Stimulated activated effector memory CD8-positive, alpha-beta T cell treated with anti-CD3 and anti-CD28 coated beads, Interleukin-12 subunit alpha, Interleukin-12 subunit beta, amount 100 ng/mL, for 72 hours (primary cell): Measurements from ENCODE around the gene FRMD4A.

Source experiments
- ATAC-seq: fragments of 150-1000 bp; cut with Tn5 transposase; 2 replicates; pipeline ENCODE4 v1.10.0; 2021
- DNase-seq, 2 donors: peaks; one replicate each; pipeline ENCODE4 v3.0.0; 2021 to 2022; ENCODE audit warnings: low spot score in 2 of 2
- H3K27ac Mint-ChIP-seq: one replicate; pipeline ENCODE4 v1.8.0; 2022; ENCODE audit warnings: mild to moderate bottlenecking, mixed read lengths
- H3K36me3 Mint-ChIP-seq: one replicate; pipeline ENCODE4 v1.8.0; 2022; ENCODE audit warnings: mild to moderate bottlenecking, mixed read lengths
- H3K4me1 Mint-ChIP-seq: one replicate; pipeline ENCODE4 v1.8.0; 2022; ENCODE audit warnings: mixed read lengths
- H3K4me3 Mint-ChIP-seq: one replicate; pipeline ENCODE4 v1.8.0; 2022; ENCODE audit warnings: mild to moderate bottlenecking, mixed read lengths
- H3K9me3 Mint-ChIP-seq: one replicate; pipeline ENCODE4 v1.8.0; 2022; ENCODE audit warnings: mixed read lengths

FRMD4A gene

GRCh38 chr10:13894412-13895093 lies 436.2 kb downstream of the FRMD4A start:
- Mint-ChIP-seq H3K4me3 (no peak overlapping the region), H3K36me3 (no peaks in the 10 kb centered on the region), H3K9me3 (no peaks in the 10 kb centered on the region), H3K27ac (no peak overlapping the region), H3K4me1 (peaks cover 8% of the 10 kb centered on the region)
- DNase-seq, result no peak
- no peak for ATAC-seq

DNA sequence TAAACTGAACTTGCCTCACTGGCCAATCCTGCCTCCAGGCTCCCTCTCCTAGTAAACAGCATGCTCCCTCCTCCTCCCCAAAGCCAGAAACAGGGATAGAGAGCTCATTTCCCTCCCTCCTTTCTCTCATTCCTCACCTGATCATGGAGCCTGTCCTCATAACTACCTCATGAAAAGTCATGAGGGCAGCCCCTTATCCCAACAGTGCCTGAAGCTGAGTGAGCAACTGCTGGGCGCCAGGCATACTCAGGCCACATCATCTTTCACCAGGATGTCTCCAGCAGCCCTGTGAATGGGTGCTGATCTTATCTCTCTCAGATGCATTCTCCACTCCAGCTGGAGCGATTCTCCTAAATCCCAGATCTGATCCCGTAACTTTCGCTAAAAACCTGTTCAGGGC lies 436.8 kb downstream of the FRMD4A start:
- H3K4me3 Mint-ChIP-seq, result no peak overlapping the region
- H3K4me1 Mint-ChIP-seq, result peaks cover 8% of the 10 kb centered on the region
- H3K36me3 Mint-ChIP-seq, result no peaks in the 10 kb centered on the region
- H3K9me3 Mint-ChIP-seq, result no peaks in the 10 kb centered on the region
- no peak overlapping the region for H3K27ac Mint-ChIP-seq
- no peak for DNase-seq
- ATAC-seq, result no peak

DNA sequence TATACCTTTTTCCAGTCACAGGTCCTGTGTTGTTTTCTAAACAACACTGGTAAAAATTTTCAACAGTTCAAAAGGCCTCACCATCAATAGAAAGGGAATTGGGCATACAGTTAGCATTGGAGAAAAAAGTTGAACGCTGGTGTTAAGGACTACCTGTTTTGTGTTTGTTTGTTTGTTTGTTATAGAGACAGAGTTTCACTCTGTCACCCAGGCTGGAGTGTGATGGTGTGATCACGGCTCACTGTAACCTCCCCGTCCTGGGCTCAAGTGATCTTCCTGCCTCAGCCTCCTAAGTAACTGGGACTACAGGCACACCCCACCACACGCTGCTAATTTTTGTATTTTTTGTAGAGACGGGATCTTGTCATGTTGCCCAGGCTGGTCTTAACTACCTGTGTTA lies 437.9 kb downstream of the FRMD4A start:
- ATAC-seq (no peak), DNase-seq (no peak)
- Mint-ChIP-seq H3K36me3 (no peaks in the 10 kb centered on the region), H3K9me3 (no peaks in the 10 kb centered on the region), H3K4me3 (no peak overlapping the region), H3K4me1 (peaks cover 8% of the 10 kb centered on the region), H3K27ac (no peak overlapping the region)

- Mint-ChIP-seq H3K4me3 (peak overlapping the region; percentile 29), H3K4me1 (peaks cover 12% of the 10 kb centered on the region), H3K27ac (no peak overlapping the region), H3K36me3 (no peaks in the 10 kb centered on the region), H3K9me3 (no peaks in the 10 kb centered on the region)
- ATAC-seq (no peak), DNase-seq (no peak)
Observed at GRCh38 chr10:13892001-13892491, 438.7 kb downstream of the FRMD4A start.

- DNase-seq, result no peak
- H3K4me3 Mint-ChIP-seq, result peak overlapping the region; percentile 29
- H3K36me3 Mint-ChIP-seq, result no peaks in the 10 kb centered on the region
- peak; percentile 23 for ATAC-seq
- no peak overlapping the region for H3K27ac Mint-ChIP-seq
- H3K4me1 Mint-ChIP-seq, result peaks cover 17% of the 10 kb centered on the region
- H3K9me3 Mint-ChIP-seq, result no peaks in the 10 kb centered on the region
Observed at GRCh38 chr10:13891128-13892000, 439.4 kb downstream of the FRMD4A start.

GRCh38 chr10:13890233-13891127 lies 440.2 kb downstream of the FRMD4A start:
- Mint-ChIP-seq H3K36me3 (no peaks in the 10 kb centered on the region), H3K4me1 (peaks cover 17% of the 10 kb centered on the region), H3K9me3 (no peaks in the 10 kb centered on the region), H3K27ac (no peak overlapping the region), H3K4me3 (no peak overlapping the region)
- DNase-seq (no peak), ATAC-seq (no peak)

GRCh38 chr10:13887761-13888160 lies 443.0 kb downstream of the FRMD4A start:
- no peak for ATAC-seq
- H3K9me3 Mint-ChIP-seq, result no peaks in the 10 kb centered on the region
- no peaks in the 10 kb centered on the region for H3K36me3 Mint-ChIP-seq
- H3K4me3 Mint-ChIP-seq, result no peak overlapping the region
- no peak overlapping the region for H3K27ac Mint-ChIP-seq
- DNase-seq, result no peak
- peaks cover 9% of the 10 kb centered on the region for H3K4me1 Mint-ChIP-seq

DNA sequence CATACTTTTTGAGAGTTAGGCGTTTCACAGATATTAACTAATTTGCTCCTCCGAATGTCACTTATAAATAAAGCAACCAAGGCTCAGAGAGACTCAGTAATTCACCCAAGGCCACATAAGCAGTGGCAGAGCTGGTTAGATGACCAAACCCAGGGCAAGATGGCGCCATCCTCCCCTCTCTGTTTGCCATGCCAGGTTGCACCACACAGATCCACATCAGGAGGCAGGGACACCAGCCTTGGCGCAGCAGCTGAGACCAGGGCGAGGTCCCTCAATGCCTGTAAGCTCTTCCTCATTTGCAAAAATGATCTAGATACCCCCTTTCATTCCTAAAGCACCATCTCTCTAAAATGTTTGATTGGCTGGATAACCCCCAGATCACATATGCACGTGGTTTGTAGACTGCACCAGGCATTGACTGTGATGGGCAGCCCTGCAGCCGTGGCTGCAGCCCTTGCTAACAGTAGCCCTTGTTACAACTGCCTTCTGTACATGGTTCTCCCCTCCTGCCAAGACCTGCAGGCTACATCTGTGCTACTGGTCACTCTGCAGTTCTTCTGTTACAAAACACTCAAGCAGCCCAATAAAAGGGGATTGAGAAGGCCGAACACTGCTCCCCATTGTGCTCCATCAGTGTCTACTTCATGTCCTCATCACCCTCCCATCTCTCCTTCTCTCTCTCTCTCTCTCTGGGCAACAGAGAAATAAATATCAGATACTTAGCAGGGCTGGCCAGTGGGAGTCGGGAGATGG lies 445.3 kb downstream of the FRMD4A start:
- Mint-ChIP-seq H3K27ac (no peak overlapping the region), H3K9me3 (no peaks in the 10 kb centered on the region), H3K4me1 (peaks cover 9% of the 10 kb centered on the region), H3K4me3 (no peak overlapping the region), H3K36me3 (no peaks in the 10 kb centered on the region)
- DNase-seq (no peak), ATAC-seq (no peak)

DNA sequence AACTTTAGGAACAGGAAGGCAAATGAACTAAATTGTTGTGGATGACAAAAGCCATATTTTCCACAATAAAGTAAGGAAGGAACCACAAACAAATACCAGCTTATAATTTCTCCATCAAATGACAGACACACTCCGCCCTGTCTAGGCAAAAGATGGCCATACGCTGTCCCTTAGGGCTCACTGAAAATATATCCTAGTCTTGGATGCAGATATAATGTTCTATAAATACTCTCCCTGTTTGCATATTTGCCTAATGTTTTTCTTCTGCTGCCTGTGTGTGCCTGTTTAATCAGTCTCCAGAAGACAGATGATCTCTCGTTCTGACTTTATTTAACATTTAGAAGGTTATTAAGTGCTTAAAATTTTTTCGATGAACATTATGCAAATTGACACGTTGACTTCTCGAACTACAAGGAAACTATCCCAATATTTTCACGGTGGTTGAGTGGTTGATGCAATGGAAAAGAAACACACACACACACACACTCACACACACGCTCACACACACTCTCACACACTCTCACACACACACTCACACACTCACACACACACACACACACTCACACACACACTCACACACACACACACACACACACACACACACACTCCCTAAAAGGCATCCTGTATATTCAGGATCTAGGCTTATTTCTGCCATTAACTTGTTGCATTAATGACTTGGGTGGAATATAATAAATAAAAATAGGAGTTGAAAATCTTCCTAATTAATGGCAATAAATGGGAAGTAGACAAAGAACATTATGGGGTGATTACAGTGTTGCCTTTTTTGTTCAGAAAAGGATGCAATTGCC lies 446.9 kb downstream of the FRMD4A start:
- ATAC-seq (no peak), DNase-seq (no peak)
- no peak overlapping the region for H3K27ac Mint-ChIP-seq
- H3K4me3 Mint-ChIP-seq, result no peak overlapping the region
- H3K36me3 Mint-ChIP-seq, result no peaks in the 10 kb centered on the region
- H3K9me3 Mint-ChIP-seq, result no peaks in the 10 kb centered on the region
- peaks cover 9% of the 10 kb centered on the region for H3K4me1 Mint-ChIP-seq

DNA sequence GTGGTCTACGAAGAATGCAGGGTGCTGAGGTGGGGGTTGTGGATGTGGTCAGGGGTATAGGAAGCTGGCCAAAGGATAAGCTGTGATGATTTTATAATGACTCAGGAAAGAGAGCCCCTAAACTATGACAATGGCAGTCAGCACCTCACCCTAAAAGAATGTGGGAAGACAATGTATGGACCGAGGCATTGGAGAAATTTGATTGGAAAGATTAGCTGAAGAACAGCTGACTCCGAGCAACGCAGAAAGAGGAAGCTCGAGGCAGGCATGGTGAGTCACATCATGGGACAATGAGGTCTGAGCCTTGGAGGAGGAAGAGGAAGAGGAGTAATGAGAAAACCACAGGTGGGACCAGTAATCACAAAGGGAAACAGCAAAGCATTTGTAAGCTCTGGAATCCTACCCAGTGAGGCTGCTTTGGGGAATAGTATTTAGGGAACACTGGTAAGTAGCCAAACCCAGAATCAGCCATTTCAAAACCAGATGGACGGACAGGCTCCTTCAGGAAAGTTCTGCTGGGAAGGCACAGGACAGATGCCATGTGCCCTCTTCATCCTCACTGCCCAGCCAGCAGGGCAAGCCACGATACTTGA lies 448.5 kb downstream of the FRMD4A start:
- Mint-ChIP-seq H3K4me3 (no peak overlapping the region), H3K27ac (no peak overlapping the region), H3K4me1 (peaks cover 6% of the 10 kb centered on the region), H3K9me3 (no peaks in the 10 kb centered on the region), H3K36me3 (no peaks in the 10 kb centered on the region)
- ATAC-seq (no peak), DNase-seq (no peak)

GRCh38 chr10:13880760-13881159 lies 450.0 kb downstream of the FRMD4A start:
- Mint-ChIP-seq H3K4me3 (no peak overlapping the region), H3K9me3 (no peaks in the 10 kb centered on the region), H3K4me1 (no peaks in the 10 kb centered on the region), H3K27ac (no peak overlapping the region), H3K36me3 (no peaks in the 10 kb centered on the region)
- ATAC-seq (no peak), DNase-seq (no peak)

- no peak for DNase-seq
- no peak overlapping the region for H3K27ac Mint-ChIP-seq
- no peaks in the 10 kb centered on the region for H3K9me3 Mint-ChIP-seq
Observed at GRCh38 chr10:13877154-13877909, 453.4 kb downstream of the FRMD4A start.

DNA sequence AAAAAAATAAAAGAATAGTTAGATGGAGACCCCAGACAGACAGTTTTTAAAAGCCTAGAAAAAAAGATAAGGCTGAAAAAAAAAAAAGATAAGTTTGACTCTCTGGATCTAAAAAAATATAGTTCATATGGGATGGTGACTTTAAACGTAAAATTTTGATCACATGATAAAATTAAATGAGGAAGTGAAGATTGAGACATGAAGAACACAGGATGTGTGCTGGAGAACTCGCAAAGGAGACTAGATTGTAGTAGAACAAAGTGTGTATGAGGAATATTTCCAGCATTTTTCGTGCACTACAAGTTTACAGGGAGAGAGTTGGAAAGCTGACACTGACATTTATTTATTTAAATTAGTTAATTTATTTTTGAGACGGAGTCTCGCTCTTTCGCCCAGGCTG lies 457.5 kb downstream of the FRMD4A start:
- no peak for DNase-seq
- Mint-ChIP-seq H3K4me1 (no peaks in the 10 kb centered on the region), H3K9me3 (no peaks in the 10 kb centered on the region), H3K36me3 (no peaks in the 10 kb centered on the region), H3K27ac (no peak overlapping the region), H3K4me3 (no peak overlapping the region)
- no peak for ATAC-seq

More at GRCh38 chr10:13877154-13877909, 453.4 kb downstream of the FRMD4A start:
- Mint-ChIP-seq H3K4me1 (no peaks in the 10 kb centered on the region), H3K36me3 (no peaks in the 10 kb centered on the region), H3K4me3 (no peak overlapping the region)
- ATAC-seq, result no peak
